ENCODE measurements around the gene LILRA2. TPM values are rescaled to one million over a fixed set of nuclear protein-coding genes. Genes with fewer than 3 reads are reported as not detected.

The LILRA2 gene
- total RNA-seq, 4 donors from 2014 or later = 1.9 to 13.4 (median 5.1) TPM

GRCh38 chr19:54535601-54536000, 38.0 kb upstream of the LILRA2 start:
- no peak for TF ChIP-seq CTCF (IDR thresholded peaks at IDR 0.05; ENCODE audit: low read depth)

- no peak for TF ChIP-seq CTCF (IDR thresholded peaks at IDR 0.05; ENCODE audit: low read depth)
Observed at GRCh38 chr19:54536956-54537355, 36.6 kb upstream of the LILRA2 start.

- no peak for TF ChIP-seq CTCF (IDR thresholded peaks at IDR 0.05; ENCODE audit: low read depth)
Observed at GRCh38 chr19:54541712-54542111, 31.9 kb upstream of the LILRA2 start.

GRCh38 chr19:54548806-54549205, 24.8 kb upstream of the LILRA2 start:
- TF ChIP-seq CTCF (IDR thresholded peaks at IDR 0.05; ENCODE audit: low read depth) = no peak

- TF ChIP-seq CTCF (IDR thresholded peaks at IDR 0.05; ENCODE audit: low read depth) = no peak
Observed at GRCh38 chr19:54549224-54549623, 24.4 kb upstream of the LILRA2 start.

GRCh38 chr19:54551293-54551692, 22.3 kb upstream of the LILRA2 start:
- no peak for TF ChIP-seq CTCF (IDR thresholded peaks at IDR 0.05; ENCODE audit: low read depth)

GRCh38 chr19:54551950-54552912, 21.4 kb upstream of the LILRA2 start:
- no peak for TF ChIP-seq CTCF (IDR thresholded peaks at IDR 0.05; ENCODE audit: low read depth)

All from subcutaneous adipose tissue (tissue), 4 donors.